AG20443 (cell line): ENCODE measurements around the gene CREG2.
"Not testable (repeated sequence)": the region's sequence is repeated elsewhere in the genome, so short reads cannot be mapped to it uniquely, and the experiment has no call there.

Experiments used
- DNase-seq: peaks from one replicate; pipeline ENCODE4 v3.0.0; 2012; ENCODE audit warnings: low spot score, mixed read lengths

CREG2 gene

GRCh38 chr2:101342625-101343008 lies 44.7 kb downstream of the CREG2 start:
- DNase-seq = no peak

GRCh38 chr2:101341901-101342624 lies 45.2 kb downstream of the CREG2 start:
- peak; percentile 91 for DNase-seq

GRCh38 chr2:101341421-101341820 lies 45.9 kb downstream of the CREG2 start:
- DNase-seq = no peak

GRCh38 chr2:101340141-101340551 lies 47.2 kb downstream of the CREG2 start:
- no peak for DNase-seq

GRCh38 chr2:101339266-101339880 lies 47.9 kb downstream of the CREG2 start:
- DNase-seq = no peak

GRCh38 chr2:101337877-101338276 lies 49.4 kb downstream of the CREG2 start:
- DNase-seq = peak; percentile 40

GRCh38 chr2:101332885-101333766 lies 54.2 kb downstream of the CREG2 start:
- DNase-seq = no peak

GRCh38 chr2:101331202-101331601 lies 56.1 kb downstream of the CREG2 start:
- no peak for DNase-seq

GRCh38 chr2:101330253-101330933 lies 56.9 kb downstream of the CREG2 start:
- no peak for DNase-seq

- DNase-seq = no peak
These were observed 58.3 kb downstream of the CREG2 start for GRCh38 chr2:101329026-101329425.

GRCh38 chr2:101328474-101329007 lies 58.8 kb downstream of the CREG2 start:
- no peak for DNase-seq

- DNase-seq = no peak
These were observed 59.4 kb downstream of the CREG2 start for GRCh38 chr2:101327863-101328394.

- DNase-seq = no peak
These were observed 61.9 kb downstream of the CREG2 start for GRCh38 chr2:101325425-101325824.

GRCh38 chr2:101316568-101316967 lies 70.7 kb downstream of the CREG2 start:
- not testable (repeated sequence) for DNase-seq

- DNase-seq = no peak
These were observed 75.6 kb downstream of the CREG2 start for GRCh38 chr2:101311696-101312017.

- no peak for DNase-seq
These were observed 76.2 kb downstream of the CREG2 start for GRCh38 chr2:101310834-101311695.

- no peak for DNase-seq
These were observed 77.0 kb downstream of the CREG2 start for GRCh38 chr2:101310090-101310833.

GRCh38 chr2:101308432-101309210 lies 78.7 kb downstream of the CREG2 start, which contains the start of gene RNF149:
Gene RNF149 (minus strand): TSS chr2:101308701. CDS start chr2:101308588, 113 bp downstream.
- DNase-seq = peak; percentile 100

GRCh38 chr2:101307950-101308431 lies 79.3 kb downstream of the CREG2 start:
- DNase-seq = no peak
